OCI-LY1 (cell line): ENCODE measurements around the gene THUMPD1.

ENCODE experiments used
- H2AFZ ChIP-seq: fragments of 200-600 bp; sonication (generic), shearing (Covaris generic); 2 replicates; pipeline ENCODE4 v1.6.0; 2014; ENCODE audit warnings: antibody characterized with exemption, mild to moderate bottlenecking, low read length
- H3F3A ChIP-seq: fragments of 200-600 bp; sonication (generic), shearing (Covaris generic); 2 replicates; pipeline ENCODE4 v1.6.0; 2014; ENCODE audit warnings: mild to moderate bottlenecking, antibody characterized with exemption, low read length, moderate library complexity; ENCODE audit not compliant: insufficient read depth
- H3K27ac ChIP-seq: fragments of 200-600 bp; sonication (generic); 2 replicates; pipeline ENCODE4 v1.5.1; 2014; ENCODE audit warnings: low read length, mixed run types, mild to moderate bottlenecking, low read depth; ENCODE audit not compliant: poor library complexity, severe bottlenecking
- H3K27me3 ChIP-seq: fragments of 200-600 bp; sonication (generic); 2 replicates; pipeline ENCODE4 v1.6.0; 2014; ENCODE audit warnings: antibody characterized with exemption, mild to moderate bottlenecking, low read length, moderate library complexity; ENCODE audit not compliant: insufficient read depth
- H3K36me3 ChIP-seq: fragments of 200-600 bp; sonication (generic); 2 replicates; pipeline ENCODE4 v1.6.1; 2014; ENCODE audit warnings: mild to moderate bottlenecking, antibody characterized with exemption, low read length, moderate library complexity, mixed read lengths; ENCODE audit not compliant: insufficient read depth
- H3K4me1 ChIP-seq: fragments of 200-600 bp; sonication (generic); 2 replicates; pipeline ENCODE4 v1.5.1; 2014; ENCODE audit warnings: mild to moderate bottlenecking, low read length, moderate library complexity; ENCODE audit not compliant: insufficient read depth, severe bottlenecking
- H3K4me2 ChIP-seq: fragments of 200-600 bp; sonication (generic), shearing (Covaris generic); 2 replicates; pipeline ENCODE4 v1.6.1; 2014; ENCODE audit warnings: low read length
- H3K4me3 ChIP-seq: fragments of 200-600 bp; sonication (generic); 2 replicates; pipeline ENCODE4 v1.5.1; 2014; ENCODE audit warnings: low read length, low read depth, mild to moderate bottlenecking, mixed read lengths; ENCODE audit not compliant: poor library complexity, severe bottlenecking
- H3K79me2 ChIP-seq: fragments of 200-600 bp; shearing (Covaris generic); 2 replicates; pipeline ENCODE4 v1.6.1; 2016; ENCODE audit warnings: mixed run types, low read length, mixed read lengths; ENCODE audit not compliant: insufficient read depth
- H3K9ac ChIP-seq: fragments of 200-600 bp; sonication (generic), shearing (Covaris generic); 2 replicates; pipeline ENCODE4 v1.6.1; 2014; ENCODE audit warnings: mild to moderate bottlenecking, low read length, mixed read lengths
- H3K9me2 ChIP-seq: fragments of 200-600 bp; sonication (generic), shearing (Covaris generic); 2 replicates; pipeline ENCODE4 v1.6.1; 2014; ENCODE audit warnings: low read depth, mild to moderate bottlenecking, low read length, mixed read lengths
- H3K9me3 ChIP-seq: fragments of 200-600 bp; shearing (Covaris generic); 2 replicates; pipeline ENCODE4 v1.6.1; 2014; ENCODE audit warnings: low read length, mixed read lengths
- H4K20me1 ChIP-seq: fragments of 200-600 bp; sonication (generic), shearing (Covaris generic); 2 replicates; pipeline ENCODE4 v1.6.0; 2016; ENCODE audit warnings: mild to moderate bottlenecking, low read length; ENCODE audit not compliant: insufficient read depth
- EZH2 ChIP-seq: fragments of 200-600 bp; sonication (generic), shearing (Covaris generic); IDR thresholded peaks from 2 replicates; pipeline ENCODE4 v1.8.0; 2017; ENCODE audit warnings: borderline replicate concordance, mixed run types, mild to moderate bottlenecking, antibody characterized with exemption, low read length, moderate library complexity, mixed read lengths
- TF ChIP-seq, protein P1 (sequence below): fragments of 200-600 bp; sonication (generic), shearing (Covaris generic); IDR thresholded peaks from 2 replicates; pipeline ENCODE4 v1.5.1; 2017; ENCODE audit warnings: mild to moderate bottlenecking, antibody characterized with exemption, low read length, moderate library complexity, mixed read lengths

Gene THUMPD1, protein sequence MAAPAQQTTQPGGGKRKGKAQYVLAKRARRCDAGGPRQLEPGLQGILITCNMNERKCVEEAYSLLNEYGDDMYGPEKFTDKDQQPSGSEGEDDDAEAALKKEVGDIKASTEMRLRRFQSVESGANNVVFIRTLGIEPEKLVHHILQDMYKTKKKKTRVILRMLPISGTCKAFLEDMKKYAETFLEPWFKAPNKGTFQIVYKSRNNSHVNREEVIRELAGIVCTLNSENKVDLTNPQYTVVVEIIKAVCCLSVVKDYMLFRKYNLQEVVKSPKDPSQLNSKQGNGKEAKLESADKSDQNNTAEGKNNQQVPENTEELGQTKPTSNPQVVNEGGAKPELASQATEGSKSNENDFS

DNA sequence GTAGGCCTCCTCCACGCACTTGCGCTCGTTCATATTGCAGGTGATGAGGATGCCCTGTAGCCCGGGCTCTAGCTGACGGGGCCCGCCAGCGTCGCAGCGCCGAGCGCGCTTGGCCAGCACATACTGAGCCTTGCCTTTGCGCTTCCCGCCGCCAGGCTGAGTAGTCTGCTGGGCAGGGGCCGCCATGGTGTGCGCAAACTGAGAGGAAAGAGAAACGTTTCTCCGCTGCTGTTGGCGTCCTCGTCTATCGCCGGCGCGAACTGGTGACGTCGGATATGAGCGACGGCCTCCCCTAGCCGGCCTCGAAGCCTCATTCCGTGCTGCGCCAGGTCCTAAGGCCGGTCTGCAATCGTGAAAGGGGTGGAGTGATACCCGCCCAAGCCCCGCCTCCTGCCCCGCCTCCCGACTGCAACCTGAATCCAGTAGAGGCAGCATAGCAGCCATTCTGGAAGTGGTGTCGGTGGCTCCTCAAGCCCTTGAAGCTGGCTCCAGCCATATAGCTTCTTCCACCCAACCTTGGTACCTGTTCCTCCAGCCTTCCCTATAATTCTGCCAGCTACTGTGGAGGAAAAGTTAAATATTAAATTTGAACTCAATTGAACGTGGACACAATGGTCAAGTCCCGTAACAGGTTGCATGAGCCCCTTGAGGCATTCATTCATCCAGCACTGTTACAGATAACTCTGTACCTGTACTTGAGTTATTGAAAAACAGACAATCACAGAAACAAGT is at the start of gene THUMPD1:
TSS of gene THUMPD1 (minus strand) at position 265 of the 732 bp plus-strand sequence. CDS start at position 186, 79 bp downstream.
- Histone ChIP-seq H3K36me3 (peaks cover 23% of the 10 kb centered on the region), H3K9me2 (no peaks in the 10 kb centered on the region), H3K4me1 (peaks cover 13% of the 10 kb centered on the region), H2AFZ (no peak within 1 kb of the TSS), H3K9me3 (0 out of 2 replicates have a peak, but pooled peaks cover 2% of the 10 kb centered on the region), H3K27ac (peak within 1 kb of the TSS; percentile 77), H3F3A (no peaks in the 10 kb centered on the region), H4K20me1 (peaks cover 3% of the 10 kb centered on the region), H3K4me3 (peak within 1 kb of the TSS; percentile 76), H3K27me3 (no peaks in the 10 kb centered on the region), H3K79me2 (peaks cover 13% of the 10 kb centered on the region), H3K4me2 (peak within 1 kb of the TSS; percentile 92), H3K9ac (peak within 1 kb of the TSS; percentile 94)
- TF ChIP-seq, protein P1, sequence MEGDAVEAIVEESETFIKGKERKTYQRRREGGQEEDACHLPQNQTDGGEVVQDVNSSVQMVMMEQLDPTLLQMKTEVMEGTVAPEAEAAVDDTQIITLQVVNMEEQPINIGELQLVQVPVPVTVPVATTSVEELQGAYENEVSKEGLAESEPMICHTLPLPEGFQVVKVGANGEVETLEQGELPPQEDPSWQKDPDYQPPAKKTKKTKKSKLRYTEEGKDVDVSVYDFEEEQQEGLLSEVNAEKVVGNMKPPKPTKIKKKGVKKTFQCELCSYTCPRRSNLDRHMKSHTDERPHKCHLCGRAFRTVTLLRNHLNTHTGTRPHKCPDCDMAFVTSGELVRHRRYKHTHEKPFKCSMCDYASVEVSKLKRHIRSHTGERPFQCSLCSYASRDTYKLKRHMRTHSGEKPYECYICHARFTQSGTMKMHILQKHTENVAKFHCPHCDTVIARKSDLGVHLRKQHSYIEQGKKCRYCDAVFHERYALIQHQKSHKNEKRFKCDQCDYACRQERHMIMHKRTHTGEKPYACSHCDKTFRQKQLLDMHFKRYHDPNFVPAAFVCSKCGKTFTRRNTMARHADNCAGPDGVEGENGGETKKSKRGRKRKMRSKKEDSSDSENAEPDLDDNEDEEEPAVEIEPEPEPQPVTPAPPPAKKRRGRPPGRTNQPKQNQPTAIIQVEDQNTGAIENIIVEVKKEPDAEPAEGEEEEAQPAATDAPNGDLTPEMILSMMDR, result no peak
- no peak for TF ChIP-seq EZH2

DNA sequence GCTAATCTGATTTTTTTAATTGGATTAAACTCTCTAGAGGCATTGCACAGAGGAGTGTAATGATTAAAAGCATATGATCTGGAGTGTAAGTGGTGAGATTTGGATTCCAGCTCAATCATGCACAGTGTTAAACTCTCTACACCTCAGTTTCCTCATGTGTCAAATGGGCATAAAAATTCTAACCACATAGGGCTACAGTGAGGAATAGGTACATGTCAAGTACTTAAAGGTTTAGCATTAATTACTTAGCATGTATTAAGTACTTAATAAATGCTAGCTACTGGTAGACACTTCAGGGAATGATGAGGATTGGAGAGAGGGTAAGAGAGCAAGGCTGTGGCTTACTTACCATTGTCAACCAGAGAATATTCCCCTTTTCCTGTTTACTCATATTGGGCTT is 47.5 kb upstream of the THUMPD1 start:
- H3K36me3 ChIP-seq, result no peaks in the 10 kb centered on the region
- H3K9ac ChIP-seq, result no peak overlapping the region
- no peaks in the 10 kb centered on the region for H3K4me1 ChIP-seq
- no peaks in the 10 kb centered on the region for H3K9me2 ChIP-seq
- no peaks in the 10 kb centered on the region for H4K20me1 ChIP-seq
- H3K9me3 ChIP-seq, result no peaks in the 10 kb centered on the region
- no peak overlapping the region for H3K4me2 ChIP-seq
- no peak overlapping the region for H3K27ac ChIP-seq
- H3K4me3 ChIP-seq, result no peak overlapping the region
- no peaks in the 10 kb centered on the region for H3K79me2 ChIP-seq
- no peak for TF ChIP-seq EZH2
- TF ChIP-seq, protein P1, result no peak
- no peak overlapping the region for H2AFZ ChIP-seq
- H3K27me3 ChIP-seq, result no peaks in the 10 kb centered on the region
- no peaks in the 10 kb centered on the region for H3F3A ChIP-seq

DNA sequence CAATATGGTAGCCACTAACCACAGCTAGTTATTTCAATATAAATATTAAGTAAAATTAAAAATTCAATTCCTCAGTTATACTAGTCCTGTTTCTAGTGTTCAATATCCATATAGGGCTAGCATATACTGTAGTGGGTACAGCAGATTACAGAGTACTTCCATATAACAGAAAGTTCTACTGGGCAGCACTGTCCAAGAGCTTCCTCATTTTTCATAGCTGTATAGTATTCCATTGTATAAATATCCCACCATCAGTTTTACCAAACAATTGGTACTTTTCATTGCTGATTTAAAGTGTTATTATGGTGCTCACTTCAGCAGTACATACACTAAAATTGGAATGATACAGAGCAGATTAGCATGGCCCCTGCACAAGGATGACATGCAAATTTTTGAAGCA is 42.6 kb upstream of the THUMPD1 start:
- Histone ChIP-seq H3F3A (no peaks in the 10 kb centered on the region), H3K27me3 (peaks cover 7% of the 10 kb centered on the region; the same call in 1 of the 2 replicates), H3K4me2 (no peak overlapping the region), H3K79me2 (no peaks in the 10 kb centered on the region), H3K9ac (no peak overlapping the region), H3K4me1 (no peaks in the 10 kb centered on the region), H2AFZ (no peak overlapping the region), H3K9me3 (no peaks in the 10 kb centered on the region), H3K4me3 (no peak overlapping the region), H3K36me3 (no peaks in the 10 kb centered on the region), H3K9me2 (no peaks in the 10 kb centered on the region), H3K27ac (no peak overlapping the region), H4K20me1 (no peaks in the 10 kb centered on the region)
- no peak for TF ChIP-seq EZH2
- TF ChIP-seq, protein P1, result no peak
